Mesenchymal stem cell (in vitro differentiated cells and primary cell): Measurements from ENCODE around the gene PAGR1.

ENCODE experiments used
- DNase-seq: peaks from one replicate; pipeline ENCODE4 v3.0.0-alpha.2; 2013
- H2AFZ ChIP-seq: one replicate; pipeline ENCODE4 v1.6.1; 2013; ENCODE audit warnings: low read depth, mild to moderate bottlenecking, control low read depth, inconsistent platforms, low read length, moderate library complexity
- H2AK5ac ChIP-seq: 2 replicates; pipeline ENCODE4 v1.6.1; 2013; ENCODE audit warnings: low read length, moderate library complexity, mild to moderate bottlenecking, inconsistent platforms; ENCODE audit not compliant: severe bottlenecking
- H2BK120ac ChIP-seq: one replicate; pipeline ENCODE4 v1.6.1; 2013; ENCODE audit warnings: low read depth, mild to moderate bottlenecking, inconsistent platforms, low read length, moderate library complexity
- H2BK12ac ChIP-seq, 2 experiments: one replicate each; pipeline ENCODE4 v1.6.1; 2013; ENCODE audit warnings: inconsistent platforms in 2 of 2, low read length in 2 of 2, mild to moderate bottlenecking in 2 of 2, moderate library complexity in 2 of 2, control low read depth in 1 of 2
- H2BK15ac ChIP-seq: one replicate; pipeline ENCODE4 v1.6.1; 2013; ENCODE audit warnings: mild to moderate bottlenecking, low read depth, inconsistent platforms; ENCODE audit not compliant: poor library complexity, severe bottlenecking
- H2BK5ac ChIP-seq: 2 replicates; pipeline ENCODE4 v1.6.1; 2013; ENCODE audit warnings: low read depth, mild to moderate bottlenecking, low read length, control low read depth, inconsistent platforms; ENCODE audit not compliant: poor library complexity, severe bottlenecking
- H3K14ac ChIP-seq, 2 experiments: one replicate each; pipeline ENCODE4 v1.6.1; 2013; ENCODE audit warnings: inconsistent platforms in 2 of 2, low read length in 2 of 2, control low read depth in 1 of 2, mild to moderate bottlenecking in 1 of 2, moderate library complexity in 1 of 2
- H3K18ac ChIP-seq, 2 experiments: one replicate each; pipeline ENCODE4 v1.6.1; 2013; ENCODE audit warnings: inconsistent platforms in 2 of 2, low read length in 2 of 2, control low read depth in 1 of 2, low read depth in 1 of 2, mild to moderate bottlenecking in 1 of 2
- H3K23ac ChIP-seq, 2 experiments: one replicate each; pipeline ENCODE4 v1.6.1; 2013; ENCODE audit warnings: inconsistent platforms in 2 of 2, low read length in 2 of 2, mild to moderate bottlenecking in 2 of 2, moderate library complexity in 2 of 2, control low read depth in 1 of 2
- H3K27ac ChIP-seq: 2 replicates; pipeline ENCODE4 v1.5.1; 2013; ENCODE audit warnings: mild to moderate bottlenecking, moderate library complexity, low read length, control low read depth, inconsistent platforms; ENCODE audit not compliant: poor library complexity, severe bottlenecking
- H3K27me3 ChIP-seq, 2 experiments: 2 replicates each; pipeline versions ENCODE4 v1.6.1 to v1.7.0; 2013; ENCODE audit warnings: low read length in 2 of 2, mild to moderate bottlenecking in 2 of 2, moderate library complexity in 2 of 2, control low read depth in 1 of 2, inconsistent platforms in 1 of 2; ENCODE audit not compliant: control insufficient read depth in 1 of 2, insufficient read depth in 1 of 2
- H3K36me3 ChIP-seq, 2 experiments: 2 replicates each; pipeline versions ENCODE4 v1.6.1 to v1.7.0; 2013; ENCODE audit warnings: low read length in 2 of 2, control low read depth in 1 of 2, inconsistent platforms in 1 of 2, low read depth in 1 of 2, mild to moderate bottlenecking in 1 of 2; ENCODE audit not compliant: insufficient read depth in 2 of 2, control insufficient read depth in 1 of 2
- H3K4ac ChIP-seq, 2 experiments: one replicate each; pipeline ENCODE4 v1.6.1; 2013; ENCODE audit warnings: inconsistent platforms in 2 of 2, low read length in 2 of 2, mild to moderate bottlenecking in 2 of 2, moderate library complexity in 2 of 2, control low read depth in 1 of 2, low read depth in 1 of 2
- H3K4me1 ChIP-seq: 2 replicates; pipeline ENCODE4 v1.6.1; 2013; ENCODE audit warnings: low read depth, low read length, control low read depth; ENCODE audit not compliant: control insufficient read depth, insufficient read depth
- H3K4me2 ChIP-seq: 2 replicates; pipeline ENCODE4 v1.6.1; 2013; ENCODE audit warnings: low read length, mild to moderate bottlenecking, inconsistent platforms; ENCODE audit not compliant: poor library complexity, severe bottlenecking
- H3K4me3 ChIP-seq, 2 experiments: 2 replicates each; pipeline versions ENCODE4 v1.5.1 to v1.7.0; 2013; ENCODE audit warnings: low read length in 2 of 2, mild to moderate bottlenecking in 2 of 2, control low read depth in 1 of 2, low read depth in 1 of 2; ENCODE audit not compliant: insufficient read depth in 1 of 2
- H3K79me1 ChIP-seq: replicated peaks from 2 replicates; pipeline ENCODE4 v1.6.1; 2013; ENCODE audit warnings: mild to moderate bottlenecking, control low read depth, low read length, inconsistent platforms; ENCODE audit not compliant: poor library complexity, severe bottlenecking
- H3K9ac ChIP-seq: 2 replicates; pipeline ENCODE4 v1.7.0; 2013; ENCODE audit warnings: mild to moderate bottlenecking, low read length, moderate library complexity
- H3K9me3 ChIP-seq: 2 replicates; pipeline ENCODE4 v1.7.0; 2013; ENCODE audit warnings: mild to moderate bottlenecking, low read length; ENCODE audit not compliant: control insufficient read depth
- H4K8ac ChIP-seq: one replicate; pipeline ENCODE4 v1.6.1; 2013; ENCODE audit warnings: inconsistent platforms, mild to moderate bottlenecking, low read length, moderate library complexity
- H4K91ac ChIP-seq: one replicate; pipeline ENCODE4 v1.6.1; 2013; ENCODE audit warnings: mild to moderate bottlenecking, low read length, inconsistent platforms
- WGBS: methylation state at CpG from one replicate; pipeline ENCODE4 v1.1.7; 2013; ENCODE audit warnings: mixed read lengths; 5-methylcytosine and 5-hydroxymethylcytosine counted together

Gene PAGR1

DNA sequence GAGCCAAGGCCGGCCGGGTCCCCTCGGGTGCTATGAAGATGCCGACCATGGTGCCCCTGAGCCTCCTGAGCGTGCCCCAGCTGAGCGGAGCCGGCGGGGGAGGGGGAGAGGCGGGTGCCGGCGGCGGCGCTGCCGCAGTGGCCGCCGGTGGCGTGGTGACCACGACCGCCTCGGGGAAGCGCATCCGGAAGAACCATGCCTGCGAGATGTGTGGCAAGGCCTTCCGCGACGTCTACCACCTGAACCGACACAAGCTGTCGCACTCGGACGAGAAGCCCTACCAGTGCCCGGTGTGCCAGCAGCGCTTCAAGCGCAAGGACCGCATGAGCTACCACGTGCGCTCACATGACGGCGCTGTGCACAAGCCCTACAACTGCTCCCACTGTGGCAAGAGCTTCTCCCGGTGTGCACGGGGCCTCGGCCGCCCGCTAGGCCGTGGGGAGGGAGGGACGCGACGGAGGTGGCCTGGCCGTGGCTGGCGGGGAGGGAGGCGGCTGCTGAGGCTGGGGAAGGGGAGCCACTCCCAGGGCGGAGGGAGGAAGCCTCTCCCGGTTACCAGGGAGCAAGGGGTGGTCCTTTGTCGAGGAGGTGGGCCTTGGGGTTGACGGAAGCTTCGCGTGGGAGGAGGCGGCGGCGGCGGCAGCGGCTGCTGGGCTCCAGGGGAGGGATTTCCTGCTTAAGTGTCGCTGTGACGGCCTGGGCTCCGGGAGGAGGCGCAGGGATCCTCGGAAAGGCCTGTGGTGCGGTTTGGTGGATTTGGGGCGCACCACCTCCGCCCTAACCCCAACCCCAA lies 8.3 kb upstream of the PAGR1 start:
- H3K4me2 ChIP-seq, result peak overlapping the region; percentile 70
- WGBS, result 1% methylated on average over 62 of the region's 69 CpGs
- H3K36me3 ChIP-seq, result peaks cover 23 to 34% of the 10 kb centered on the region in 2 experiments
- H2BK5ac ChIP-seq, result no peak overlapping the region
- H3K18ac ChIP-seq, result peak overlapping the region; percentile 93 to 99
- H3K79me1 ChIP-seq, result peaks cover 6% of the 10 kb centered on the region
- no peak overlapping the region for H2AK5ac ChIP-seq
- H3K9ac ChIP-seq, result peak overlapping the region; percentile 91
- peak overlapping the region; percentile 80 to 97 for H3K4ac ChIP-seq
- peak overlapping the region; percentile 54 for H2BK15ac ChIP-seq
- H3K27me3 ChIP-seq, result no peaks in the 10 kb centered on the region
- H3K9me3 ChIP-seq, result no peaks in the 10 kb centered on the region
- H3K23ac ChIP-seq, result peak overlapping the region in 1 of 2 experiments; percentile 99
- peak overlapping the region in 1 of 2 experiments; percentile 89 for H3K14ac ChIP-seq
- peak overlapping the region; percentile 90 for H2BK120ac ChIP-seq
- H4K91ac ChIP-seq, result peak overlapping the region; percentile 92
- H2BK12ac ChIP-seq, result peak overlapping the region; percentile 52 to 79
- H4K8ac ChIP-seq, result peak overlapping the region; percentile 67
- H3K27ac ChIP-seq, result peak overlapping the region; percentile 86
- DNase-seq, result peak; percentile 96
- H2AFZ ChIP-seq, result peak overlapping the region; percentile 3
- H3K4me3 ChIP-seq, result peak overlapping the region; percentile 66 to 81
- peaks cover 58% of the 10 kb centered on the region for H3K4me1 ChIP-seq

DNA sequence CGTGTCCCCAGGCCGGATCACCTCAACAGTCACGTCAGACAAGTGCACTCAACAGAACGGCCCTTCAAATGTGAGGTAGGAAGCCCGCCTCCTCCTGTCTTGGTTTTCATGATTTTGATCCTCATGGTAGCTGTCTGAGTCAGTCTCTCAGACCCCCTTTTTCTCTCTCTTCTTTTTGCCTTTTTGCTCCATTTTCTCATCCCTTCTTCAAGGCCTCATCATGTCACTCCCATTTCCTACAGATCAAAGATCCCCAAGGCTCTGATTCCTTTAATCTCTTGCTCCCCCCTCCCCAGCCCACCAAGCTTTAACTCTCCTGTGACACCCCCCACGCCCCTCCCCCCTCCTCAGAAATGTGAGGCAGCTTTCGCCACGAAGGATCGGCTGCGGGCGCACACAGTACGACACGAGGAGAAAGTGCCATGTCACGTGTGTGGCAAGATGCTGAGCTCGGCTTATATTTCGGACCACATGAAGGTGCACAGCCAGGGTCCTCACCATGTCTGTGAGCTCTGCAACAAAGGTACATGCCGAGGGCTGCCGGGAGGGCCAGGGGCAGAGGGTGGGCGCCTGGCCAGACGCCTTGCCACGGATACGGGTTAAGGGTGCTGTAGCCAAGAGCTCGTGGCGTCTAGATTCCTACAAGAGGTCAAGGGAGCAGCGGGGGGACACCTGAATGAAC lies 7.6 kb upstream of the PAGR1 start:
- Histone ChIP-seq H2AK5ac (no peak overlapping the region), H2AFZ (no peak overlapping the region), H2BK5ac (no peak overlapping the region), H3K27me3 (no peaks in the 10 kb centered on the region), H3K14ac (peak overlapping the region in 1 of 2 experiments; percentile 88), H2BK120ac (no peak overlapping the region), H3K23ac (no peak overlapping the region), H3K9me3 (no peaks in the 10 kb centered on the region), H3K79me1 (peaks cover 8% of the 10 kb centered on the region), H3K4me3 (peak overlapping the region; percentile 66 to 81), H3K4me2 (peak overlapping the region; percentile 70), H4K91ac (no peak overlapping the region), H2BK15ac (no peak overlapping the region), H3K36me3 (peaks cover 16 to 33% of the 10 kb centered on the region in 2 experiments), H3K18ac (peak overlapping the region; percentile 1 to 68), H3K9ac (peak overlapping the region; percentile 91), H3K27ac (peak overlapping the region; percentile 51), H3K4me1 (peaks cover 65% of the 10 kb centered on the region), H2BK12ac (peak overlapping the region in 1 of 2 experiments; percentile 24), H3K4ac (peak overlapping the region in 1 of 2 experiments; percentile 57), H4K8ac (peak overlapping the region; percentile 70)
- WGBS, result 52% methylated on average over 25 of the region's 25 CpGs
- no peak for DNase-seq

DNA sequence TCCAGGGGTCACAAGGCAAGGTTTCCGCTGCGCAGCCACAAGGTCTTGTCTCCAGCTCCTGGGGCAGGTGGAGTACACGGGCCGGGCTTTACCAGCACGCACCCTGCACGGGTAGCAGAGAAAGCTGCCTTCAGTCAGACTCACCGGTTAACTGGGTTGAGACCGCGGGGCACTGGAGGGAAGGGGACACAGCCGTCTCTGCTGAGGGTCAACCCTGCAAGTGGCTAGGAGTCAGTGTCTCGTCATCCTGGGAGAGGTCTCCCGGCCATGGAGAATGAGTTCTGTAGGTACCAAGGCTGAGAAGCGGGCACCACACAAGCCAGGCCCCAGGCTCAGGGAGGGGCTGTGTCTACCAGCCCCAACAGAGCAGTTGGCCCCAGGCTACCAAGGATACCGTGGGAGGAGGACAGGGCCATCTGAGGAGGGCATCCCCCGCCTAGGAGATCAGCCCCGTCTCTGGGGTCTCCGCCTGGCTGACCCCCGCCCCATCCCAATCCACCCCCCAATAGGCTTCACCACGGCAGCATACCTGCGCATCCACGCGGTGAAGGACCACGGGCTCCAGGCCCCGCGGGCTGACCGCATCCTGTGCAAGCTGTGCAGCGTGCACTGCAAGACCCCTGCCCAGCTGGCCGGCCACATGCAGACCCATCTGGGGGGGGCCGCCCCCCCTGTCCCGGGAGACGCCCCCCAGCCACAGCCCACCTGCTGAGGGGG lies 6.8 kb upstream of the PAGR1 start:
- no peaks in the 10 kb centered on the region for H3K27me3 ChIP-seq
- peaks cover 10% of the 10 kb centered on the region for H3K79me1 ChIP-seq
- H2BK120ac ChIP-seq, result peak overlapping the region; percentile 42
- H3K14ac ChIP-seq, result peak overlapping the region in 1 of 2 experiments; percentile 89
- 77% methylated on average over 29 of the region's 31 CpGs for WGBS
- H3K9ac ChIP-seq, result peak overlapping the region; percentile 91
- peak overlapping the region; percentile 62 for H4K91ac ChIP-seq
- H2BK12ac ChIP-seq, result peak overlapping the region in 1 of 2 experiments; percentile 58
- H3K4me2 ChIP-seq, result peak overlapping the region; percentile 34
- peak overlapping the region in 1 of 2 experiments; percentile 81 for H3K4me3 ChIP-seq
- no peak overlapping the region for H2AFZ ChIP-seq
- H3K9me3 ChIP-seq, result no peaks in the 10 kb centered on the region
- peak overlapping the region; percentile 28 to 55 for H3K18ac ChIP-seq
- H3K4ac ChIP-seq, result no peak overlapping the region
- DNase-seq, result no peak
- no peak overlapping the region for H2BK15ac ChIP-seq
- H3K27ac ChIP-seq, result no peak overlapping the region
- H2BK5ac ChIP-seq, result no peak overlapping the region
- H2AK5ac ChIP-seq, result peak overlapping the region; percentile 27
- peaks cover 16 to 33% of the 10 kb centered on the region in 2 experiments for H3K36me3 ChIP-seq
- H3K23ac ChIP-seq, result peak overlapping the region in 1 of 2 experiments; percentile 75
- H3K4me1 ChIP-seq, result peaks cover 61% of the 10 kb centered on the region
- H4K8ac ChIP-seq, result peak overlapping the region; percentile 61
